NCI-H82 treated with DMSO at 0.1 percent for 48 hours (cell line): ENCODE data around the gene CLEC16A.

Source experiments
- DNase-seq: peaks from one replicate; lab custom pipeline; 2025; ENCODE audit not compliant: unreplicated experiment; lab: John Stamatoyannopoulos, UW

Gene CLEC16A

GRCh38 chr16:11147754-11148444, 203.5 kb downstream of the CLEC16A start:
- DNase-seq: no peak

- DNase-seq: no peak
These were observed 204.8 kb downstream of the CLEC16A start for GRCh38 chr16:11149011-11149616.

GRCh38 chr16:11150190-11150589, 205.8 kb downstream of the CLEC16A start:
- DNase-seq: no peak

GRCh38 chr16:11151156-11151884, 207.0 kb downstream of the CLEC16A start:
- peak; percentile 18 for DNase-seq

GRCh38 chr16:11151885-11152629, 207.7 kb downstream of the CLEC16A start:
- DNase-seq: peak; percentile 64

- DNase-seq: no peak
These were observed 208.4 kb downstream of the CLEC16A start for GRCh38 chr16:11152677-11153331.

GRCh38 chr16:11155284-11155806, 211.0 kb downstream of the CLEC16A start:
- DNase-seq: no peak

- DNase-seq: no peak
These were observed 212.0 kb downstream of the CLEC16A start for GRCh38 chr16:11156401-11156800.

- DNase-seq: no peak
These were observed 212.8 kb downstream of the CLEC16A start for GRCh38 chr16:11157143-11157542.

- DNase-seq: no peak
These were observed 213.7 kb downstream of the CLEC16A start for GRCh38 chr16:11158018-11158417.

GRCh38 chr16:11159282-11159681, 214.9 kb downstream of the CLEC16A start:
- no peak for DNase-seq

- DNase-seq: no peak
These were observed 216.3 kb downstream of the CLEC16A start for GRCh38 chr16:11160676-11161115.

GRCh38 chr16:11161439-11161838, 217.1 kb downstream of the CLEC16A start:
- no peak for DNase-seq

- DNase-seq: no peak
These were observed 217.6 kb downstream of the CLEC16A start for GRCh38 chr16:11161974-11162373.

- no peak for DNase-seq
These were observed 218.4 kb downstream of the CLEC16A start for GRCh38 chr16:11162586-11163268.

GRCh38 chr16:11163761-11164261, 219.4 kb downstream of the CLEC16A start:
- no peak for DNase-seq

- DNase-seq: no peak
These were observed 220.3 kb downstream of the CLEC16A start for GRCh38 chr16:11164482-11165270.

- no peak for DNase-seq
These were observed 221.0 kb downstream of the CLEC16A start for GRCh38 chr16:11165349-11165748.
